ENCODE data around the gene SMYD3.

The SMYD3 gene

GRCh38 chr1:246164764-246165163 is 342.3 kb downstream of the SMYD3 start:
- Histone ChIP-seq H3K36me3 (ENCODE audit: control insufficient read depth in 2 of 2, insufficient read depth in 1 of 2, low read length in 2 of 2) (no peaks in the 10 kb centered on the region), H3K4me3 (ENCODE audit: low read depth, low read length) (no peak overlapping the region), H3K4me1 (ENCODE audit: control insufficient read depth, insufficient read depth, low read length) (no peaks in the 10 kb centered on the region), H3K27ac (ENCODE audit: extremely low read depth, low read depth, low read length) (no peak overlapping the region), H3K9me3 (ENCODE audit: control insufficient read depth, insufficient read depth, low read depth, low read length) (no peaks in the 10 kb centered on the region)
- POLR2A ChIA-PET, result no interaction called here
- CTCF ChIA-PET, result no interaction called here
- no peak for TF ChIP-seq ZEB2 (tag by site-specific recombination; IDR thresholded peaks at IDR 0.05)
- no peak for TF ChIP-seq EGR2 (tag by site-specific recombination; IDR thresholded peaks at IDR 0.05; ENCODE audit: low read depth)
- TF ChIP-seq ZBTB10 (tag by site-specific recombination; IDR thresholded peaks at IDR 0.05), result no peak
- TF ChIP-seq SCRT2 (tag by site-specific recombination; IDR thresholded peaks at IDR 0.05), result no peak
- TF ChIP-seq ZNF335 (tag by site-specific recombination; conservative IDR thresholded peaks at IDR 0.05), result no peak
- TF ChIP-seq ZNF248 (tag by site-specific recombination; IDR thresholded peaks at IDR 0.05), result no peak
- TF ChIP-seq ZNF112 (tag by site-specific recombination; IDR thresholded peaks at IDR 0.05), result no peak
- no peak for TF ChIP-seq ZSCAN18 (tag by site-specific recombination; IDR thresholded peaks at IDR 0.05)
- no peak for TF ChIP-seq ZNF2 (tag by site-specific recombination; IDR thresholded peaks at IDR 0.05)
- TF ChIP-seq ZNF121 (tag by site-specific recombination; IDR thresholded peaks at IDR 0.05), result no peak
- no peak for TF ChIP-seq ZNF747 (tag by site-specific recombination; IDR thresholded peaks at IDR 0.05)
- no peak for TF ChIP-seq YY1 (tag by site-specific recombination; IDR thresholded peaks at IDR 0.05)
- no peak for TF ChIP-seq ZNF501 (tag by site-specific recombination; IDR thresholded peaks at IDR 0.05)

- Histone ChIP-seq H3K36me3 (ENCODE audit: control insufficient read depth in 2 of 2, insufficient read depth in 1 of 2, low read length in 2 of 2) (no peaks in the 10 kb centered on the region), H3K4me1 (ENCODE audit: control insufficient read depth, insufficient read depth, low read length) (no peaks in the 10 kb centered on the region), H3K27ac (ENCODE audit: extremely low read depth, low read depth, low read length) (no peak overlapping the region), H3K4me3 (ENCODE audit: low read depth, low read length) (no peak overlapping the region), H3K9me3 (ENCODE audit: control insufficient read depth, insufficient read depth, low read depth, low read length) (no peaks in the 10 kb centered on the region)
- ChIA-PET CTCF (no interaction called here), POLR2A (no interaction called here)
- no peak for TF ChIP-seq ZNF548 (tag by site-specific recombination; IDR thresholded peaks at IDR 0.05)
- TF ChIP-seq ZNF449 (tag by site-specific recombination; IDR thresholded peaks at IDR 0.05), result no peak
- TF ChIP-seq YY2 (tag by site-specific recombination; IDR thresholded peaks at IDR 0.05), result no peak
- no peak for TF ChIP-seq ZNF610 (tag by site-specific recombination; IDR thresholded peaks at IDR 0.05; ENCODE audit: borderline replicate concordance)
- no peak for TF ChIP-seq ZNF132 (tag by site-specific recombination; IDR thresholded peaks at IDR 0.05; ENCODE audit: borderline replicate concordance)
- no peak for TF ChIP-seq ZNF488 (tag by site-specific recombination; IDR thresholded peaks at IDR 0.05)
- no peak for TF ChIP-seq ZNF571 (tag by site-specific recombination; IDR thresholded peaks at IDR 0.05)
- TF ChIP-seq TRIM28 (IDR thresholded peaks at IDR 0.05; ENCODE audit: borderline replicate concordance, low read length), result no peak
- no peak for TF ChIP-seq HIC1 (tag by site-specific recombination; IDR thresholded peaks at IDR 0.05)
- no peak for TF ChIP-seq ZSCAN30 (tag by site-specific recombination; IDR thresholded peaks at IDR 0.05)
- TF ChIP-seq ZNF146 (tag by site-specific recombination; IDR thresholded peaks at IDR 0.05), result no peak
- TF ChIP-seq ZBTB6 (tag by site-specific recombination; IDR thresholded peaks at IDR 0.05), result no peak
- TF ChIP-seq ZNF747 (tag by site-specific recombination; IDR thresholded peaks at IDR 0.05), result no peak
- TF ChIP-seq ZNF239 (tag by site-specific recombination; IDR thresholded peaks at IDR 0.05), result no peak
Observed at GRCh38 chr1:246162560-246162959, 344.5 kb downstream of the SMYD3 start.
